T-helper 1 cell treated with Interleukin-12 subunit alpha and Interleukin-12 subunit beta and Interleukin-4 antibody, amounts not matched to agents 30 μg/mL and 1 μg/mL, for 36 hours (primary cell): ENCODE data around the gene PLD1.

ENCODE experiments used
- H3K27ac Mint-ChIP-seq: one replicate; pipeline ENCODE4 v1.8.0; 2021; ENCODE audit warnings: mild to moderate bottlenecking, mixed read lengths
- H3K27me3 Mint-ChIP-seq: one replicate; pipeline ENCODE4 v1.8.0; 2021; ENCODE audit warnings: low read depth, mixed read lengths
- H3K36me3 Mint-ChIP-seq: one replicate; pipeline ENCODE4 v1.8.0; 2021; ENCODE audit warnings: low read depth, mixed read lengths
- H3K4me1 Mint-ChIP-seq: one replicate; pipeline ENCODE4 v1.8.0; 2021; ENCODE audit warnings: low read depth, mixed read lengths
- H3K4me3 Mint-ChIP-seq: one replicate; pipeline ENCODE4 v1.8.0; 2021; ENCODE audit warnings: mild to moderate bottlenecking, moderate library complexity, mixed read lengths
- H3K9me3 Mint-ChIP-seq: one replicate; pipeline ENCODE4 v1.8.0; 2021; ENCODE audit warnings: mixed read lengths

The PLD1 gene

GRCh38 chr3:171813897-171814460 lies 3.7 kb upstream of the PLD1 start:
- no peaks in the 10 kb centered on the region for H3K9me3 Mint-ChIP-seq
- H3K4me1 Mint-ChIP-seq = peaks cover 13% of the 10 kb centered on the region
- no peak overlapping the region for H3K4me3 Mint-ChIP-seq
- H3K27me3 Mint-ChIP-seq = peaks cover 46% of the 10 kb centered on the region
- no peaks in the 10 kb centered on the region for H3K36me3 Mint-ChIP-seq
- H3K27ac Mint-ChIP-seq = no peak overlapping the region

- H3K4me3 Mint-ChIP-seq = no peak overlapping the region
These were observed 3.1 kb upstream of the PLD1 start for GRCh38 chr3:171813278-171813896.

GRCh38 chr3:171812811-171813210 lies 2.5 kb upstream of the PLD1 start:
- Mint-ChIP-seq H3K4me3 (no peak overlapping the region), H3K27me3 (peaks cover 48% of the 10 kb centered on the region)

More at GRCh38 chr3:171813278-171813896, 3.1 kb upstream of the PLD1 start:
- peaks cover 13% of the 10 kb centered on the region for H3K4me1 Mint-ChIP-seq
- H3K27ac Mint-ChIP-seq = no peak overlapping the region
- peaks cover 47% of the 10 kb centered on the region for H3K27me3 Mint-ChIP-seq
- no peaks in the 10 kb centered on the region for H3K9me3 Mint-ChIP-seq
- no peaks in the 10 kb centered on the region for H3K36me3 Mint-ChIP-seq

GRCh38 chr3:171811913-171812335 lies 1.6 kb upstream of the PLD1 start:
- Mint-ChIP-seq H3K4me3 (no peak overlapping the region), H3K27me3 (peaks cover 51% of the 10 kb centered on the region), H3K36me3 (no peaks in the 10 kb centered on the region), H3K4me1 (peaks cover 13% of the 10 kb centered on the region), H3K9me3 (no peaks in the 10 kb centered on the region), H3K27ac (no peak overlapping the region)

More at GRCh38 chr3:171812811-171813210, 2.5 kb upstream of the PLD1 start:
- Mint-ChIP-seq H3K36me3 (no peaks in the 10 kb centered on the region), H3K4me1 (peaks cover 13% of the 10 kb centered on the region), H3K27ac (no peak overlapping the region), H3K9me3 (no peaks in the 10 kb centered on the region)

- H3K9me3 Mint-ChIP-seq = no peaks in the 10 kb centered on the region
- peaks cover 15% of the 10 kb centered on the region for H3K4me1 Mint-ChIP-seq
- no peak overlapping the region for H3K4me3 Mint-ChIP-seq
- H3K36me3 Mint-ChIP-seq = no peaks in the 10 kb centered on the region
- no peak overlapping the region for H3K27ac Mint-ChIP-seq
- peaks cover 51% of the 10 kb centered on the region for H3K27me3 Mint-ChIP-seq
These were observed 1.1 kb upstream of the PLD1 start for GRCh38 chr3:171811295-171811912.

GRCh38 chr3:171810629-171811294 lies 479 bp upstream of the PLD1 start:
- Mint-ChIP-seq H3K27ac (no peak overlapping the region), H3K9me3 (no peaks in the 10 kb centered on the region), H3K4me3 (peak overlapping the region; percentile 74), H3K27me3 (peaks cover 51% of the 10 kb centered on the region), H3K36me3 (no peaks in the 10 kb centered on the region), H3K4me1 (peaks cover 15% of the 10 kb centered on the region)

GRCh38 chr3:171809611-171809860 lies 747 bp downstream of the PLD1 start:
- H3K27me3 Mint-ChIP-seq = peaks cover 56% of the 10 kb centered on the region
- peak overlapping the region; percentile 80 for H3K4me3 Mint-ChIP-seq
- peaks cover 15% of the 10 kb centered on the region for H3K4me1 Mint-ChIP-seq
- no peaks in the 10 kb centered on the region for H3K36me3 Mint-ChIP-seq
- H3K9me3 Mint-ChIP-seq = no peaks in the 10 kb centered on the region
- peak overlapping the region; percentile 14 for H3K27ac Mint-ChIP-seq

- Mint-ChIP-seq H3K4me3 (no peak overlapping the region), H3K27me3 (peaks cover 47% of the 10 kb centered on the region), H3K4me1 (peaks cover 15% of the 10 kb centered on the region), H3K27ac (no peak overlapping the region), H3K9me3 (no peaks in the 10 kb centered on the region), H3K36me3 (no peaks in the 10 kb centered on the region)
These were observed 2.5 kb downstream of the PLD1 start for GRCh38 chr3:171807806-171808205.

GRCh38 chr3:171807129-171807675 lies 3.1 kb downstream of the PLD1 start:
- H3K9me3 Mint-ChIP-seq = no peaks in the 10 kb centered on the region
- H3K27ac Mint-ChIP-seq = no peak overlapping the region
- H3K27me3 Mint-ChIP-seq = peaks cover 47% of the 10 kb centered on the region
- peaks cover 15% of the 10 kb centered on the region for H3K4me1 Mint-ChIP-seq
- no peaks in the 10 kb centered on the region for H3K36me3 Mint-ChIP-seq
- no peak overlapping the region for H3K4me3 Mint-ChIP-seq

- H3K27me3 Mint-ChIP-seq = peaks cover 39% of the 10 kb centered on the region
These were observed 3.8 kb downstream of the PLD1 start for GRCh38 chr3:171806200-171807128.

GRCh38 chr3:171805687-171806086 lies 4.6 kb downstream of the PLD1 start:
- Mint-ChIP-seq H3K36me3 (no peaks in the 10 kb centered on the region), H3K27me3 (peaks cover 32% of the 10 kb centered on the region), H3K9me3 (no peaks in the 10 kb centered on the region), H3K4me1 (peaks cover 14% of the 10 kb centered on the region), H3K27ac (no peak overlapping the region), H3K4me3 (no peak overlapping the region)

More at GRCh38 chr3:171806200-171807128, 3.8 kb downstream of the PLD1 start:
- Mint-ChIP-seq H3K9me3 (no peaks in the 10 kb centered on the region), H3K4me3 (no peak overlapping the region), H3K4me1 (peaks cover 15% of the 10 kb centered on the region), H3K36me3 (no peaks in the 10 kb centered on the region), H3K27ac (no peak overlapping the region)

GRCh38 chr3:171804618-171805389 lies 5.5 kb downstream of the PLD1 start:
- Mint-ChIP-seq H3K27me3 (peaks cover 26% of the 10 kb centered on the region), H3K36me3 (no peaks in the 10 kb centered on the region), H3K4me1 (peaks cover 9% of the 10 kb centered on the region), H3K27ac (no peak overlapping the region), H3K4me3 (no peak overlapping the region), H3K9me3 (no peaks in the 10 kb centered on the region)

GRCh38 chr3:171803044-171803443 lies 7.2 kb downstream of the PLD1 start:
- no peaks in the 10 kb centered on the region for H3K36me3 Mint-ChIP-seq
- no peak overlapping the region for H3K27ac Mint-ChIP-seq
- H3K4me1 Mint-ChIP-seq = peaks cover 2% of the 10 kb centered on the region
- peaks cover 17% of the 10 kb centered on the region for H3K27me3 Mint-ChIP-seq
- no peaks in the 10 kb centered on the region for H3K9me3 Mint-ChIP-seq
- no peak overlapping the region for H3K4me3 Mint-ChIP-seq
